Vagina (tissue), 2 donors: ENCODE data around the gene UTP11.

Source experiments
- CTCF ChIP-seq, 3 experiments: fragments of 450-650 bp in 2 of 3; fragments of 200-600 bp in 1 of 3; sonication (generic) in 1 of 3; IDR thresholded peaks; one replicate each; pipeline ENCODE4 v1.5.1; 2017 to 2019; ENCODE audit warnings: antibody characterized with exemption in 3 of 3, mild to moderate bottlenecking in 2 of 3, moderate library complexity in 2 of 3
- POLR2A ChIP-seq, 2 donors: fragments of 450-650 bp; IDR thresholded peaks; one replicate each; pipeline ENCODE4 v1.6.1; 2017; ENCODE audit warnings: antibody characterized with exemption in 2 of 2, mild to moderate bottlenecking in 2 of 2, moderate library complexity in 2 of 2

- TF ChIP-seq CTCF (IDR thresholded peaks at IDR 0.05) (peak in 1 of 3 experiments; percentile 3), POLR2A (IDR thresholded peaks at IDR 0.05) (peak in 1 of 2 donors; percentile 60)
These were observed at the start of gene UTP11 for GRCh38 chr1:38012363-38013226.
